ENCODE data around the gene AICDA. TPM values are rescaled to one million over a fixed set of nuclear protein-coding genes. Genes with fewer than 3 reads are reported as not detected.
"Not testable (repeated sequence)": the region's sequence is repeated elsewhere in the genome, so short reads cannot be mapped to it uniquely, and the experiment has no call there.

AICDA gene
- total RNA-seq, 4 donors from 2014 or later: 0.41 TPM; not detected in 3

DNA sequence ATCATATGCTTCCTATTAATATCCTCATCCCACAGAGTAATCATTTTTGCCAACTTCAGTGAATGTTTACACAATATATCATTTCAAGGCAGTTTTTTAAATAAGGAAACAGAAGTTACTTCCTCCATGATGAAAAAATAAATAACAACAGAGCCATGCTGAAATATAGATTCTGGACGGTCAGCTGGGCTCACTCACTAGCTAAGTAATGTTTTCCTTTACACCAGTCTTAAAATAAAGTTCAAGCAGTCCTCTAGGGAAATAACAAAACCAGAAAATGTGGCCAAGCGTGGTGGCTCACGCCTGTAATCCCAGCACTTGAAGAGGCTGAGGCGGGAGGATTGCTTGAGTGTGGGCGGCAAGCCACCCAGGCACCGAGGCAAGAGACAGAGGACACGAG is 28.7 kb downstream of the AICDA start:
- Histone ChIP-seq H3K27me3 (no peaks in the 10 kb centered on the region), H3K4me1 (no peaks in the 10 kb centered on the region), H3K9me3 (no peaks in the 10 kb centered on the region), H3K36me3 (no peaks in the 10 kb centered on the region), H3K27ac (no peak overlapping the region), H3K4me3 (no peak overlapping the region)
- DNase-seq: no peak
- TF ChIP-seq, protein P1, sequence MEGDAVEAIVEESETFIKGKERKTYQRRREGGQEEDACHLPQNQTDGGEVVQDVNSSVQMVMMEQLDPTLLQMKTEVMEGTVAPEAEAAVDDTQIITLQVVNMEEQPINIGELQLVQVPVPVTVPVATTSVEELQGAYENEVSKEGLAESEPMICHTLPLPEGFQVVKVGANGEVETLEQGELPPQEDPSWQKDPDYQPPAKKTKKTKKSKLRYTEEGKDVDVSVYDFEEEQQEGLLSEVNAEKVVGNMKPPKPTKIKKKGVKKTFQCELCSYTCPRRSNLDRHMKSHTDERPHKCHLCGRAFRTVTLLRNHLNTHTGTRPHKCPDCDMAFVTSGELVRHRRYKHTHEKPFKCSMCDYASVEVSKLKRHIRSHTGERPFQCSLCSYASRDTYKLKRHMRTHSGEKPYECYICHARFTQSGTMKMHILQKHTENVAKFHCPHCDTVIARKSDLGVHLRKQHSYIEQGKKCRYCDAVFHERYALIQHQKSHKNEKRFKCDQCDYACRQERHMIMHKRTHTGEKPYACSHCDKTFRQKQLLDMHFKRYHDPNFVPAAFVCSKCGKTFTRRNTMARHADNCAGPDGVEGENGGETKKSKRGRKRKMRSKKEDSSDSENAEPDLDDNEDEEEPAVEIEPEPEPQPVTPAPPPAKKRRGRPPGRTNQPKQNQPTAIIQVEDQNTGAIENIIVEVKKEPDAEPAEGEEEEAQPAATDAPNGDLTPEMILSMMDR (IDR thresholded peaks at IDR 0.05): no peak
- no peak for TF ChIP-seq POLR2A (IDR thresholded peaks at IDR 0.05)
- intact Hi-C loops (cut with DNase I; ENCODE audit: low total_unique reads): no loop called here

GRCh38 chr12:8581098-8581784 is 31.4 kb downstream of the AICDA start:
- H3K27ac ChIP-seq: no peak overlapping the region
- no peaks in the 10 kb centered on the region for H3K27me3 ChIP-seq
- H3K9me3 ChIP-seq: no peaks in the 10 kb centered on the region
- H3K4me3 ChIP-seq: no peak overlapping the region
- intact Hi-C loops (cut with DNase I; ENCODE audit: low total_unique reads): no loop called here
- no peak for TF ChIP-seq POLR2A (IDR thresholded peaks at IDR 0.05)
- TF ChIP-seq, protein P1 (IDR thresholded peaks at IDR 0.05): no peak
- H3K4me1 ChIP-seq: no peaks in the 10 kb centered on the region
- no peak for DNase-seq
- H3K36me3 ChIP-seq: no peaks in the 10 kb centered on the region

- H3K27ac ChIP-seq: no peak overlapping the region
- H3K27me3 ChIP-seq: no peaks in the 10 kb centered on the region
- no peak overlapping the region for H3K4me3 ChIP-seq
- TF ChIP-seq POLR2A (IDR thresholded peaks at IDR 0.05): no peak
- TF ChIP-seq, protein P1 (IDR thresholded peaks at IDR 0.05): no peak
- DNase-seq: no peak
- H3K4me1 ChIP-seq: no peaks in the 10 kb centered on the region
- no peaks in the 10 kb centered on the region for H3K36me3 ChIP-seq
- no peaks in the 10 kb centered on the region for H3K9me3 ChIP-seq
- intact Hi-C loops (cut with DNase I; ENCODE audit: low total_unique reads): no loop called here
Observed at GRCh38 chr12:8577879-8578278, 34.8 kb downstream of the AICDA start.

GRCh38 chr12:8572507-8572906 is 40.2 kb downstream of the AICDA start:
- no peaks in the 10 kb centered on the region for H3K27me3 ChIP-seq
- no peak overlapping the region for H3K27ac ChIP-seq
- H3K9me3 ChIP-seq: no peaks in the 10 kb centered on the region
- H3K4me3 ChIP-seq: no peak overlapping the region
- DNase-seq: no peak
- intact Hi-C loops (cut with DNase I; ENCODE audit: low total_unique reads): no loop called here
- TF ChIP-seq, protein P1 (IDR thresholded peaks at IDR 0.05): no peak
- no peak for TF ChIP-seq POLR2A (IDR thresholded peaks at IDR 0.05)
- no peaks in the 10 kb centered on the region for H3K36me3 ChIP-seq
- no peaks in the 10 kb centered on the region for H3K4me1 ChIP-seq

- Histone ChIP-seq H3K36me3 (no peaks in the 10 kb centered on the region), H3K27me3 (no peaks in the 10 kb centered on the region), H3K4me3 (no peak overlapping the region), H3K27ac (no peak overlapping the region), H3K4me1 (no peaks in the 10 kb centered on the region), H3K9me3 (no peaks in the 10 kb centered on the region)
- no peak for DNase-seq
- intact Hi-C loops (cut with DNase I; ENCODE audit: low total_unique reads): no loop called here
- TF ChIP-seq, protein P1 (IDR thresholded peaks at IDR 0.05): no peak
- TF ChIP-seq POLR2A (IDR thresholded peaks at IDR 0.05): no peak
Observed at GRCh38 chr12:8566525-8566924, 46.1 kb downstream of the AICDA start.

DNA sequence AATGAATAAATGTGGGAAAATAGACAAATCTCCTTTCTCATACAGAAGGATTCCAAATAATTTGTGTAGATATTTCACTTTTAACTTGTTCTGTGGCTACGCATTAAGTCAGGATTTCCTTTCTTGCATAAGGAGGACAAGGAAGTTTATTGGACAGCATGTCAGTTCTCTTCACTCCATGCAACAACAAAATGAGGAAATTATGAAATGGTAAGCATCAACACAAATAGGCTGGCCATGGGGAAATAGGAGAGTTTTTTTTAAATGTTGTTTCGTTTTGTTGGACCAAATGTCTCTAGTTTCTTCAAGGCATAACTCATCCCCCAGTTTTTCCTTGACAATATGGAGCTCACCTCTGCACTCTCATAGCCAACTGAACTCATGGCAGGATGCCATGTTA is 46.6 kb downstream of the AICDA start:
- intact Hi-C loops (cut with DNase I; ENCODE audit: low total_unique reads); DNase-seq: not testable (repeated sequence)

More for the DNA sequence above, 46.6 kb downstream of the AICDA start:
- H3K36me3 ChIP-seq, H3K27me3 ChIP-seq, H3K4me3 ChIP-seq, H3K27ac ChIP-seq, H3K9me3 ChIP-seq, H3K4me1 ChIP-seq: not testable (repeated sequence)
